Daoy (cell line): ENCODE data around the gene IQCH. TPM values are rescaled to one million over a fixed set of nuclear protein-coding genes. Genes with fewer than 3 reads are reported as not detected.

Experiments
- DNase-seq: peaks from one replicate; pipeline ENCODE4 v3.0.0-alpha.2; 2015; ENCODE audit warnings: low read depth
- total RNA-seq: library from RNA; depleted of rRNA; stranded (reverse); fragments of >200 nt; shearing (Covaris generic); gene quantifications from 2 replicates; pipeline ENCODE4 v1.2.3, GENCODE V29; 2014; rRNA removed

The IQCH gene
- 3.2 and 10.7 TPM in 2 replicates for total RNA-seq

- peak; percentile 99 for DNase-seq
These were observed at the start of gene IQCH, which contains the start of gene AAGAB for GRCh38 chr15:67254238-67255175. Gene IQCH, plus strand, starts transcription at chr15:67254786. Its CDS starts 111 bp downstream, at chr15:67254897. Gene AAGAB, minus strand, starts transcription at chr15:67254661. Its CDS starts 30 bp downstream, at chr15:67254631.

DNA sequence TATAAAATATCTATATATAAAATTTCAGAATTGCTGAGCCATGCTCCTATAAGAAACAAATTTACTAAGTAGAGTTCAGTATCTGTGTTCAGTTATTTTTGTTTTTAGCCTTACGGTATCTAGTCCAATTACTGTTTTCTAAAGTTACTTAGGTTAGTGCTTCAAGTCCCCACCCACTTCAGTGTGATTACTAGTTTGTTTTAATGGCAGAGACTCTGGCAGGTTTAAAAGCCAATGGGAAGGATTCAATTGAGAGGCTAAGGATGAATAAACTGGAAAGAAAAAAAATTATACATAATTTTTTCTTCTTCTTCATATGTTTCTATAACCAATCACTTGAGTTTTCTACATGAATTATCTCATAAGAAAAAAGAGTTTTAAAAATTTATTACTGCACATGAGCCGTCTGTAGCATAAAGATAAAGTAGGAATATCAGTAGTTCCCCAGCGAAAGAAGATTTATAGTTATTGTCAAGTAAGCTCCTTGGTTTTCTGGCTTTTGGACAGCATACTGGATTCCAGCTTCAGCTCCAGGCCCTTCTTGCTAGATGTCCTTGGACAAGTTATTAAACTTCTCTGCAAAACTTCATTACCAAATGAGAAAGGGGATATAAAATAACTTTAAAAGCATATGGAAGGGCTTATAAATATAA, 46.9 kb upstream of the IQCH start:
- DNase-seq, result no peak

DNA sequence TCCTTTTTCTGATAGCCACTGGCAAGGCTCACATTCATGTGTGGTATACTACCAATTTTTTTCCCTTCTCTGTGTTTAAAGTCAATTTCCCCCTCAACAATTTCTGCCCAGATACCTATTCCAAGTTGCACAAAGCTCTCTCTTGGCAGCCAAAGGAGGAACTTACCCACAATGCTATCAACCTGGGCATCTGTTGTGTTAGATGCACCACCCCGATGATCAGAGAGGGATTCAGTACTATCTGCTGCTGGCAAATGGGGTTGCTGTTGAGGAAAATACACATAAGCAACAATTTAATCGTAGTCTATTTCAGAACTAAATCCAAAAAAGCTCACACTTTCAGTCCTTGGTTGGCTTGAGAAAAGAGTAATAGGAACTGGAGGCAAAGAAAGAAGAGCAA, 46.2 kb upstream of the IQCH start:
- no peak for DNase-seq

- no peak for DNase-seq
These were observed 43.9 kb upstream of the IQCH start for GRCh38 chr15:67210555-67211168.

GRCh38 chr15:67212684-67213367, 41.8 kb upstream of the IQCH start:
- no peak for DNase-seq

- DNase-seq, result no peak
These were observed 39.5 kb upstream of the IQCH start for GRCh38 chr15:67215102-67215501.

- DNase-seq, result no peak
These were observed 37.7 kb upstream of the IQCH start for GRCh38 chr15:67216859-67217258.

GRCh38 chr15:67218428-67218827, 36.2 kb upstream of the IQCH start:
- no peak for DNase-seq

GRCh38 chr15:67219288-67219687, 35.3 kb upstream of the IQCH start:
- DNase-seq, result no peak

DNA sequence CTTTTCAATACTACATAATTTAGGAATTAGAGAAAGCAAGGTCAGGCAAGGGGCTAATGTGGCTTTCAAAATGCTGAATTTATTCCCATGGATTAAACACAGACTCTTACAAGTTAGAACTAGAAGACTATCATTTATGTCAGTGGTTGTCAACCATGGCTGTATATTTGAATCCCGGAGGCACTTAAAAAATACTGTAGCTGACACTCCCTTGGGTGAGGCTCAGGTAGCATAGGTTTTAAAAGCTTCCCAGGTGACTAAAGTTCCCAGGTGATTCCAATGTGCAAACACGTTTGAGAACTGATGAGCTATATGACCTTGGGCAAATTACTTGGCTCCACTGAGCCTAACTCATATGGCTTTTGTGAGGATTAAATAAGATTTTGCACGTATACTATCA, 29.7 kb upstream of the IQCH start:
- DNase-seq, result no peak

DNA sequence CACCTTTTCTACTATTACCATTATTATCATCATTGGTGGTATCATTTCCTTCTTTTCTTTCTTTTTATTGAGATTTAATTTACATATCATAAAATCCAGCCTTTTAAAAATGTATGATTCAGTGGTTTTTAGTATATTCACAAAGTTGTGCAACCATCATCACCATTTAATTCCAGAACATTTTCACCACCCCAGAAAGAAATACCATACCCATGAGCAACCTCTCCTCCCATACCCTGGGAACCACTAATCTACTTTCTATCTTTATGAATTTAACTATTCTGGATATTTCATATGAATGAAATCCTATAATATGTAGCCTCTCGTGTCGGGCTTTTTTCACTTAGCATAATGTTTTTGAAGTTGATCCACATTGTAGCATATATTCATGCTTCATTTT, 29.2 kb upstream of the IQCH start:
- DNase-seq, result no peak

DNA sequence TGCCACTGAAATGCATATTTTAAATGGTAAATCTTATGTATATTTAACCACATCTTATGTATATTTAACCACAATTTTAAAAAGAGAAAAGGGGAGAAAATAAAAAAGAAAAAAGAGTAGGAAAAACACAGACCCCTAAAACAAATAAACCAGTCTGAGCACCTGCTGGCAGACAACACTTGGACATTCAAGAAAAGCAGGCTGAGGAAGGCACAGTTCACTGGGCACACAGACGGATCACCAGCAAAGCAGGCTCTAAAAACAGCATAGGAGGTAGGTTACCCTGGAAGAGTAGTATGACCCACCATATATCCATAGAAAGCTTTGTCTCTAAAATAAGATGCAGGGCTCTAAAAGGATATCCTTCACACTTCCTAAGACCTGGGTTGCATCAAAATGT, 27.2 kb upstream of the IQCH start:
- DNase-seq, result no peak

GRCh38 chr15:67227846-67228245, 26.7 kb upstream of the IQCH start:
- no peak for DNase-seq

GRCh38 chr15:67228286-67228685, 26.3 kb upstream of the IQCH start:
- no peak for DNase-seq

GRCh38 chr15:67230504-67230903, 24.1 kb upstream of the IQCH start:
- DNase-seq, result no peak

GRCh38 chr15:67232591-67232990, 22.0 kb upstream of the IQCH start:
- DNase-seq, result no peak

DNA sequence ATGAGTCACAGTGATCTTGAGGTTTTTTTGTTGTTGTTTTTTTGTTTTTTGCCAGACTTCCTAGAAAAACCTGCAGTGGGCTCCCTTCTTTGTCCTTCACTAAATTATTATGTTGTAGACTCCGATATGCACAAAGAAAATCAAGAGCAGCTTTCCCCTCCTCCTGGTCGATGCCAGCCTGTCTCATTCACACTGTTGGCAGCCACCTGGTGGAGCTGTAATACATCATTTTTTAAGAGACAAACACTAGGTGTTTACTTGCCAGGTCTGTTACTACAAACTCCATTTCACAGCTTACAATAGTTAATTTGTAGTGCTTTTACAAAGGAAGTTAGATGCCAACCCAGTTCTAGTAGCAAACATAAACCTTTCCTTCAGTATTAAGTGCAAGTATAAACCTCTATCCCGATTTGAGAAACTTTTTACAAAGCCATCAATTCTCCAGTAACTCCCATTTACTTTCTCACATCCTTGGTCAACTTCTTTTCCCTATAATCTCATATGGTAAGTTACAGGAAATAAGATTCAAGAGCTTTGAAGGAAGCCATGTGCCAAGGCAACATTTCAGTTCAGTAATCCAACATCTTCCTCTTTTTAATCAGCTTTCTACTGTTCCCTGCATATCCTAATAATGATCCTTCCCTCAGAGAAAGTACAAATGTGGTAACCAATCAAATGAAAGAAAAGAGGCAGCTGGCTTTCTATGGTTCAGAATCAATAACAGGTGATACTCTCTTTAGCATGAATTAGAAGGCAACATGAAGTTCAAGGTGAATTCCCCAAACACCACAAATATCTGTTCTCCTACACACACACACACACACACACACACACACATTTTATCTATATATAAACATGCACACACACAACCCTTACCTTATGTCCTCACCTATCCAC, 14.1 kb upstream of the IQCH start:
- DNase-seq, result peak; percentile 10

DNA sequence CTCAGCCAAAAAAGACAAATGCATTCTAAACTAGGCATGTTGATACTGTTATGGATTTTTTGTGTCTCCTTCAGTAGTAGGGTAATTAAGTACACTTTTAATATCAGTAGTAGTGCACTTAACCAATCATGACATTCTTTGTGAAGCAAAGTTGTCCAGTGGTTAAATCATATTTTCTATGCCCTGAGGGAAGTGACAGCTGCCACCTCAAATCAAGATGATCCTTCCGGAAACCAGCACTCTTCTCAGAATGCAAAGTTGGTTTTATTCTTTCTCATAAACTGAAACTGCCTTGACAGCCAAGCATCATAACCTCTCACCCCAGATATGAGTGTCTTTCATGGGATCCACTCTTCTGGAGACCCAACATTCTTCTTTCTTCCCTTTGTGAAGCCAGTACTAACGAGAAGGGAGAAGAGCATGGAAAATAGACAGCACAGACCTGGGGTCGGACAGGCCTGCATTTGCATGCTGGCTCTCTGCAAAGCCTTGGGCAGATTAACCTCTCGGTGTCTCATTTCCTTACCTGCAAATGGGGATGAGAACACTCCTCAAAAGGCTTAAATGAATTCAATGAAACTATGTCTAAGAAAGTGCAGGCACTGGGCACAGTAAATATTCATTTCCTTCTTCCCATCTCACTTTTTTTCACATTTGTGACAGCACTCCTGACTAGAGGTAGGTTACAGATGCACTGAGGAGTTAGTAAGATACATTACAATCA, 13.3 kb upstream of the IQCH start:
- no peak for DNase-seq

DNA sequence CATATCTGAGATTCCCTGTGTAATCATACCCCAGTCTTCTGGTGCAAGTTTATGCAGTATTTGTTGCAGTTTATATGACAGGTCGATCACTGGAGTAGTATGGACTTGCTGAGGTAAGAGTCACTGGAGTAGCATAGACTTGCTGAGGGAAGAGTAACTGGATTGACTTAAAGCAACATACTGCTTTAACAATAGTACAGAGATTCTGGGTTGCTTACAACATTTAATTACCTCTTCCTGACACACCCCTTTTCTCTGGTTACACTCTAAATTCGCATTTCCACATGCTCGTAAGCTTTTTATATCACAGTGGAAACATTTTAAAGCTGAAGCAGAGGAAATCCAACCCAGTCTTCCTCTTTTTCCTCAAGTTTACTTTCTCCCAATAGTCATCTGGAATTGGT, 11.9 kb upstream of the IQCH start:
- no peak for DNase-seq

DNA sequence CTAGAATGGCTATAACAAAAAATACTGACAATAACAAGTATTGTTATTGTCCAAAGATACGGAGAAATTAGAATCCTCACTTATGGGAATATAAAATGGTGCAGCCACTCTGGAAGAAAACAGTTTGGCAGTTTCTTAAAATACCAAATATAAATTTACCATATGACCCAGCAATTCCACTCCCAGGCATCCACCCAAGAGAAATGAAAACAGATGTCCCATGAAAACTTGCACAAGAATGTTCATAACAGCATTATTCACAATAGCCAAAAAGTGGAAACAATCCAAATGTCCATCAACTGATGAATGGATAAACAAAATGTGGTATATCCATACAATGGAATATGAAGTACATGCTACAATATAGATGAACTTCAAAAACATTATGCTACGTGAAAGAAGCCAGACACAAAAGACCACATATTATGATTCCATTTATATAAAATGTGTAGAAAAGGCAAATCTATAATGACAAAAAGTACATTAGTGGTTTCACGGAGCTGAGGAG, 9.6 kb upstream of the IQCH start:
- DNase-seq, result no peak
